Stimulated activated CD4-positive, alpha-beta T cell treated with anti-CD3 and anti-CD28 coated beads, Interleukin-1b, Interleukin-23, amount 100 ng/mL, for 4 hours (primary cell): ENCODE results near the gene PLXNB3.

ENCODE experiments used
- DNase-seq, 2 donors: peaks; one replicate each; pipeline ENCODE4 v3.0.0-alpha.2; 2020; ENCODE audit warnings: low read depth in 2 of 2

Gene PLXNB3

DNA sequence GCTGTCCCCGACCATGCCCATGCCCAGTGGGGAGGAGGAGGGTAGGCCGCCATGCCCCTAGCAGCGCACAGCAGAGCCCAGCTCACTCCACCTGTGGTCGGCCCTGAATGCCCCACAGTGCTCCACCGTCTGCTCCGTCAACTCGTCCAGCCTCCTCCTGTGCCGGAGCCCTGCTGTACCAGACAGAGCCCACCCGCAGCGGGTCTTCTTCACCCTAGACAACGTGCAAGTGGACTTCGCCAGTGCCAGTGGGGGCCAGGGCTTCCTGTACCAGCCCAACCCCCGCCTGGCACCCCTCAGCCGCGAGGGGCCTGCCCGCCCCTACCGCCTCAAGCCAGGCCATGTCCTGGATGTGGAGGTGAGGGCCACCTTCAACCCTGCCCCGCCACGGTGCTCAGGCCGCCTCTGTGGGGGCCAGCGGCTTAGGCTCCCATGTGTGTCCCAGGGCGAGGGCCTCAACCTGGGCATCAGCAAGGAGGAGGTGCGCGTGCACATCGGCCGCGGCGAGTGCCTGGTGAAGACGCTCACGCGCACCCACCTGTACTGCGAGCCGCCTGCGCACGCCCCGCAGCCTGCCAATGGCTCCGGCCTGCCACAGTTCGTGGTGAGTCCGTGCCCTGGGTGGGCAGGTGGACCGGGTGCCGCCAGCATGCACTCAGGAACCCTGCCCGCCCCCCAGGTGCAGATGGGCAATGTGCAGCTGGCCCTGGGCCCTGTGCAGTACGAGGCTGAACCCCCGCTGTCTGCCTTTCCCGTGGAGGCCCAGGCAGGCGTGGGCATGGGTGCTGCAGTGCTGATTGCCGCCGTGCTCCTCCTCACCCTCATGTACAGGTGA is 9.9 kb downstream of the PLXNB3 start:
- DNase-seq: no peak

DNA sequence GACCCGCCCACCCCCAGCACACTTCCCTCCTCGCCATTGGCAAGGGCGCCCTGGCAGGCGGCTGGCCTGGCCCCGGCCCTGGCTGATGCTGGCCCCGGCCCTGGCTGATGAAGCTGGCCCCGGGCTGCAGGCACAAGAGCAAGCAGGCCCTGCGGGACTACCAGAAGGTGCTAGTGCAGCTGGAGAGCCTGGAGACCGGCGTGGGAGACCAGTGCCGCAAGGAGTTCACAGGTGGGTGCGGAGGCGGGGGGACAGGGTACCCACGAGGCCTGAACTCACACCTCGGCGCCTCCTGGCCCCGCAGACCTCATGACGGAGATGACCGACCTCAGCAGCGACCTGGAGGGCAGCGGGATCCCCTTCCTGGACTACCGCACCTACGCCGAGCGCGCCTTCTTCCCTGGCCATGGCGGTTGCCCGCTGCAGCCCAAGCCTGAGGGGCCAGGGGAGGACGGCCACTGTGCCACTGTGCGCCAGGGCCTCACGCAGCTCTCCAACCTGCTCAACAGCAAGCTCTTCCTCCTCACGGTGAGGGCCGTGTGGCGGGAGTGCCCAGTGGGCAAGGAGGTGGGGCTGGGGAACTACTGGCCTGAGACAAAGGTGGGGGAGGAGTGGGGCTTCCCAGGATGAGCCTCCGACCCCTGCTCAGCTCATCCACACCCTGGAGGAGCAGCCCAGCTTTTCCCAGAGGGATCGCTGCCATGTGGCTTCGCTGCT is 10.7 kb downstream of the PLXNB3 start:
- no peak for DNase-seq

DNA sequence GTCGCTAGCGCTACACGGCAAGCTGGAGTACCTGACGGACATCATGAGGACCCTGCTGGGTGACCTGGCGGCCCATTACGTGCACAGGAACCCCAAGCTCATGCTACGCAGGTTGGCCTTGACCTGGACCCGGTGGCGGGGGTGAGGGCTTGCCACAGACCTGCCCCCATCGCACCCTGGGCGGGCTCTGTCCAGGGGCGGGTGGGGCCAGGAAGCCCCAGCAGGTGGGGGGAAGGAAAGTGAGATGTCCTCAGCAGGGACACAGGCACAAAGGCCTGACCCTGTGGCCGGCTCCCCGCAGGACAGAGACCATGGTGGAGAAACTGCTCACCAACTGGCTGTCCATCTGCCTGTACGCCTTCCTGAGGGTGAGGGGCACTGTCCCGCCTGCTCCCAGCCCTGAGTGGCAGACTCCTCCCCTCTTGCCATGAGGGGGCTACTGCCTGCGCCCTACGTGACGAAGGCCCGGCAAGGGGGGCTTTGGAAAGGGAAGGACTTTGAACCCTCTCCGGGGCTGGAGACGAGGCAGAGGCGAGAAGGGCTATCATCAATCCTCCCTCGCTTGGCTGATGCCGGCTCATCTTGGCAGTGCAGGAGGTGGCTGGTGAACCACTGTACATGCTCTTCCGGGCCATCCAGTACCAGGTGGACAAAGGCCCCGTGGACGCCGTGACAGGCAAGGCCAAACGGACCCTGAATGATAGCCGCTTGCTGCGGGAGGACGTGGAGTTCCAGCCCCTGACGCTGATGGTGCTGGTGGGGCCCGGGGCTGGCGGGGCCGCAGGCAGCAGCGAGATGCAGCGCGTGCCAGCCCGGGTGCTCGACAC is 11.5 kb downstream of the PLXNB3 start:
- DNase-seq: no peak

DNA sequence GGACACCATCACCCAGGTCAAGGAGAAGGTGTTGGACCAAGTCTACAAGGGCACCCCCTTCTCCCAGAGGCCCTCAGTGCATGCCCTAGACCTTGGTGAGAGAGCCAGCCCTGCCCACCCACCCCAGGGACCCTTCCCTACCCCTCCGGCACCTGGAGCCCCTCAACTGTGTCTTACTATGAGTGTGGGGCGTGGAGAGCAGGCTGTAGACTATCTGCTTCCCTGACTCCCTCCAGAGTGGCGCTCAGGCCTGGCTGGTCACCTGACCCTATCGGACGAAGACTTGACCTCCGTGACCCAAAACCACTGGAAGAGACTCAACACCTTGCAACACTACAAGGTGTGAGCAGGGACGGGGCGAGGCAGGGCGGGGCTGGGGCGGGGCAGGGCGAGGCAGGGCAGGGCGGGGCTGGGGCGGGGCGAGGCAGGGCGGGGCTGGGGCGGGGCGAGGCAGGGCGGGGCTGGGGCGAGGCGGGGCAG is 12.1 kb downstream of the PLXNB3 start:
- DNase-seq: no peak

DNA sequence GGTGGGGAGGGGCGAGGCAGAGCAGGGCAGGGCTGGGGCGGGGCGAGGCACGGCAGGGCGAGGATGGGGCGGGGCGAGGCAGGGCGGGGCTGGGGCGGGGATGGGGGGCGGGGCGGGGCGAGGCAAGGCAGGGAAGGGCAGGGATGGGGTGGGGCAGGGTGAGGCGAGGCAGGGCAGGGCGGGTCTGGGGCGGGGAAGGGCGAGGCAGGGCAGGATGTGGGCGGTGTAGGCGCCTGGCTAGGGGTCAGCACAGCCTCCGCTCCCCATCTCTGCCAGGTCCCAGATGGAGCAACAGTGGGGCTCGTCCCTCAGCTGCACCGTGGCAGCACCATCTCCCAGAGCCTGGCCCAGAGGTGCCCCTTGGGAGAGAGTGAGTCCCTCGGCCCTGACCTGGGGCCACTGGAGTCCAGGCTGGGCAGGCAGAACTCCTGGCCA is 12.6 kb downstream of the PLXNB3 start:
- DNase-seq: no peak

DNA sequence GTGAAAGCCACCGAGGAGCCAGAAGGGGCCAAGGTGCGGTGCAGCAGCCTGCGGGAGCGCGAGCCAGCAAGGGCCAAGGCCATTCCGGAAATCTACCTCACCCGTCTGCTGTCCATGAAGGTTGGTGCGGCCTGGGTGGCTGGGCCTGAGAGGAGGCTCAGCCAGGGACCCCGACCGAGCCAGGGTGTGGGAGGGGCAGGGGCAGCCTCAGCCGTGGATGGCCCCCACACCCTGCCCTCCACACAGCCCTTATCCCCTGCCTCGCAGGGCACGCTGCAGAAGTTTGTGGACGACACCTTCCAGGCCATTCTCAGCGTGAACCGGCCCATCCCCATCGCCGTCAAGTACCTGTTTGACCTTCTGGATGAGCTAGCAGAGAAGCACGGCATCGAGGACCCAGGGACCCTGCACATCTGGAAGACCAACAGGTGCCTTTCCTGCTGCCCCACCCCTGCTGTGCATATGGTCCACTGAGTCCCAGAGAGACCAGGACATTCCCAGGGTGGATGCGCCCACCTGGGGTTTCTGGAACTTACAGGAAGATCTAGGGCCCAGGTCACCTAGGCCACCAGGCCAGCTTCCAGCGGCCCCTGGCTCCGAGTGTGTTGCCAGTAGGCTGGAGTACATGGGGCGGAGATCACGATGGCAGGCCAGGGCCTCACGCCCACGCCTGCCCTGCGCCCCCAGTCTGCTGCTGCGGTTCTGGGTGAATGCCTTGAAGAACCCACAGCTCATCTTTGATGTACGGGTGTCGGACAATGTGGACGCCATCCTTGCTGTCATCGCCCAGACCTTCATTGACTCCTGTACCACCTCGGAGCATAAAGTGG is 13.4 kb downstream of the PLXNB3 start:
- DNase-seq: no peak

DNA sequence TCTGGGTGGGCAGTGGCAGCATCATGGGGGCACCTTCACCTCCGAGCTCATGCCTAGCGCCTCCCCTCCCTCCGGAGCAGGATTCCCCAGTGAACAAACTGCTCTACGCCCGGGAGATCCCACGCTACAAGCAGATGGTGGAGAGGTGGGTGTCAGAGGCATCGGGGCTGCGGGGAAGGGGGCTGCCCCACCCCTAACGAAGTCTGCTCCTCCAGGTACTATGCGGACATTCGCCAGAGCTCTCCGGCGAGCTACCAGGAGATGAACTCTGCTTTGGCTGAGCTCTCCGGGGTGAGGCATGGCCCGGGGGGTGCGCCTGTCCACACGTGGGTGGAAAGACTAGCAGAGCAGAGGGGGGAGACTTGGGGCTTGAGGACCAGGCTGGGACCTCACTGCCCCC is 14.1 kb downstream of the PLXNB3 start:
- no peak for DNase-seq

DNA sequence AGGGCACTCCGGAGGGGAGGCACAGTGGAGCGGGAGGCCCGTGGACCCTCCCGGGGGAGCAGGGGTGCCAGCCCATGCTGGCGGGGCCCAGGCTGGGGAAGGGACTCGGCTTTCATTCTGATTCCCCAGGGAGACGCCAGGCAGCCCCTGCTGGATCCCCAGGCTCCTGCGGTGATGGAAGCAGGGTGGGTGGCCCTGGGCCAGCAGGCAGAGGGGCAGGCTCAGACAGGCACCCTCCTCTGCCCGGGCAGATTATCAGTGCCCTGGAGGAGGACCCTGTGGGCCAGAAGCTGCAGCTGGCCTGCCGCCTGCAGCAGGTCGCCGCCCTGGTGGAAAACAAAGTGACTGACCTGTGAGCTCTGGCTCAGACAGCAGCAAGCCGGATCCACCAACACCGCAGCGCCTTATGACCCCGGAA is 14.6 kb downstream of the PLXNB3 start:
- DNase-seq: no peak

DNA sequence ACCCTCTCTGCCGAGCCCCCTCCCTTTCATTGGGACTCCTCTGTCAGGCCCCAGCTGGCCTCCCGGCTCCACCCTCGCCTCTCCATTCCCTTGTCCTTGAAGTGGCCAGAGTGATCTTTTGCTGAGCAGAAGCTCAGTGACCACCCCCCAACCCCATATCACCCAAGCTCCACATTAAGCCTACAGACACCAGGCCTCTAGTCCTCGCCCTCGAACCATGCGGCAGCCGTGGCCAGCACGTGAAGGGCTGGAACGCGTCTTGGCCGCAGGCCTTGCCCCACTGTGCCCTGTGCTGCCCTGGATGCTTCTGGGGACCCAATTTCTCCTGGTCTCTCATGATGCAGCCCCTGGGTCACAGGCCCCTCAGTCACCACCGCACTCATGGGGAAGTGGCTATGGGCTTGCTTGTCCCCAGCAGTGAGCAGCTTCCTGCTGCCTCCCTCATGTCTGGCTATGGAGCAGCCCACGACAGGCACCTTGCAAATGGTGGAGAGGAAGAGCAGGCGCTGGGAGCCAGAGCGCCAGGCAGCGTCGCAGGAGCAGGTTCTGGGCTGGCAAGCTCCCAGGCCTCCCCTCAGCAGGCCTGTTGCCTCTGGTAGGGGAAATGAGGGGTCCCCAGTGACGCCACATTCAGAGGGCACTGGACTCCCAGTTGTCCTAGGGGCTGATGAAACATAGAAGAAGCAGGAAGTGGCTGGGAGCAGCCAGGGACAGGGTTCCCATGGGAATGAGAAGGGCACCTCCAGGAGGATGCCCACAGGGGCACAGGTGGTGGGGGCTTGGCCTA is 16.0 kb downstream of the PLXNB3 start:
- no peak for DNase-seq

DNA sequence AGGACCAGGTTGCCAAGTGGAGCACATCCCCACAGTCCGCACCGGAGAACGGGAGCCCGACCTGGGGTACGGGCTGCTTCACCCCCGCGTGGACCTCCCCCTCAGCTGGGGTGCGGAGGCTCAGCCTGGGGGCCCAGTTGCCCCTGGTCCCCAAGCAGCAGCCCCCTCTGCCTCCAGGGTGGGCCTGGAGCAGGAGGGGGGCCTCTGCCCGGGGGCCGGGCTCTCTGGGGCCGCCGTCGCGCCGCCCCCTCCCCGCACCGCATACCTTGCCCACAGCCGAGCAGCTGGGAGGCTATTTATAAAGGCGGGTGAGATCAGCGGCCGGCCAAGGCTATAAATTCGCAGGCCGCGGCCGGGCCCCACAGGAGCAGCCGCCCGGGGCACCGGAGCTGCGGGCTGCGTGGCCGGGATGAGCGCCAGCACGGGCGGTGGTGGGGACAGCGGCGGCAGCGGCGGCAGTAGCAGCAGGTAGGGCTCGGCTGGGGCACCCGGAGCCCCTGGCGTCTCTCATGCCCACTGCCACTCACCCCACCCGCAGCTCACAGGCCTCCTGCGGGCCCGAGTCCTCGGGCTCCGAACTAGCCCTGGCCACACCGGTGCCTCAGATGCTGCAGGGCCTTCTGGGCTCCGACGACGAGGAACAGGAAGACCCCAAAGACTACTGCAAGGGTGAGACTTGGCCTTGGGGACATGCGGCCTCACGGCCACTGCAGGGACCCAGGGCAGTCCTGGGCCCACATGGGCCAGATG is 16.8 kb downstream of the PLXNB3 start, which contains the start of gene SRPK3:
TSS of gene SRPK3 (plus strand) at position 364 of the 750 bp plus-strand sequence. CDS start at position 410, 46 bp downstream.
- DNase-seq: no peak

DNA sequence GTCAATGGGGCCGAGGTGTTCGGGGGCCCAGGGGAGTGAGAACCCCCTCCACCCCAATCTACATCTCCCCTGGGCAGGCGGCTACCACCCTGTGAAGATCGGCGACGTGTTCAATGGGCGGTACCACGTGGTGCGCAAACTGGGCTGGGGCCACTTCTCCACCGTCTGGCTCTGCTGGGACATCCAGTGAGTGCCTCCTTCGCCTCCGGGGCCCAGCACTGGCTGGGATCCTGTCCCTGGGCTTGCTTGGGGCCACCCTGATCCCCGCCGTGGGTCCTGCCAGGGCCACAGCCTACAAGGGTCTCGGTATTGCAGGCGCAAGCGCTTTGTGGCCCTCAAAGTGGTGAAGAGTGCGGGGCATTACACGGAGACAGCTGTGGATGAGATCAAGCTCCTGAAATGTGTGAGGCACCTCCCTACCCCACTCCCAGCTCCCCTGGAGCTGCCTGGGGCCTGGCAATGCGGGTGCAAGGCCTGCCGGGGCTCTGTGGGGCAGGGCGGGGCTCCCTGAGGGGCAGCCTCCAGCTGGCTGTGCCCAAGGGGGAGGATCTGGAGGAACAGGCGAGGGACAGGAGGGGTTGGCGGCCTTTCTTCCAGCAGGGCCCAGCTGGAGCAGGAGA is 17.5 kb downstream of the PLXNB3 start:
- no peak for DNase-seq

DNA sequence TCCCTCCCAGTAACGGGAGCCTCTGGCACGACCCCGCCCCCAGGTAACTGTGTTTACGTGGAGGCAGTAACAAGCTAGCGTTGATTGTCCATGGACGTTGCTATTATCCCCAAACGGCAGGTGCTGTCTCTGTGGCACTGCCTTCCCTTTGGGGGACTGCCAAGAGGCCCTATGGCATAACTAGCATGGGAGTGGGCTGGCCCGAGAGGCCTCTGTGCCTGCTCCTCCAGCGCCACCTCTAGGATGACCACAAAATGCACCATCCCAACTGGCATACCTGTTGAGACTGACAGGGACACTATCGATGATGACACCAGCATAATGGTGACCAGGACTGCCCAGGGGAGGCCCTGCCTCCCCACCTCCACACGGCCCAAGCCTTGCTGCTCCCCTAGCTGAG is 18.3 kb downstream of the PLXNB3 start:
- DNase-seq: no peak

DNA sequence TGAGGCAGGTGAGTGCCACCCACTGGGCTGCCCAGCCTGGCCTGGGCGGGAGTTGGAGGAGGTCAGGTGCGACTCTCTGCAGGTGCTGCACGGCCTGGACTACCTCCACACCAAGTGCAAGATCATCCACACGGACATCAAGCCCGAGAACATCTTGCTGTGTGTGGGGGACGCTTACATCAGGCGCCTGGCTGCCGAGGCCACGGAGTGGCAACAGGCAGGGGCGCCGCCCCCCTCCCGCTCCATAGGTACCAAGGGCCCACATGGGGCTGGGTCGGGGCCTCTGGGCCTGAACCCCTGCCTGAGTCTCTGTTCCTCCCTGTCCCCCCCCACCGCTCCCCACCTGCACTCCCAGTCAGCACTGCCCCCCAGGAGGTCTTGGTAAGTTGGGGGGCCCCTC is 18.8 kb downstream of the PLXNB3 start:
- no peak for DNase-seq

DNA sequence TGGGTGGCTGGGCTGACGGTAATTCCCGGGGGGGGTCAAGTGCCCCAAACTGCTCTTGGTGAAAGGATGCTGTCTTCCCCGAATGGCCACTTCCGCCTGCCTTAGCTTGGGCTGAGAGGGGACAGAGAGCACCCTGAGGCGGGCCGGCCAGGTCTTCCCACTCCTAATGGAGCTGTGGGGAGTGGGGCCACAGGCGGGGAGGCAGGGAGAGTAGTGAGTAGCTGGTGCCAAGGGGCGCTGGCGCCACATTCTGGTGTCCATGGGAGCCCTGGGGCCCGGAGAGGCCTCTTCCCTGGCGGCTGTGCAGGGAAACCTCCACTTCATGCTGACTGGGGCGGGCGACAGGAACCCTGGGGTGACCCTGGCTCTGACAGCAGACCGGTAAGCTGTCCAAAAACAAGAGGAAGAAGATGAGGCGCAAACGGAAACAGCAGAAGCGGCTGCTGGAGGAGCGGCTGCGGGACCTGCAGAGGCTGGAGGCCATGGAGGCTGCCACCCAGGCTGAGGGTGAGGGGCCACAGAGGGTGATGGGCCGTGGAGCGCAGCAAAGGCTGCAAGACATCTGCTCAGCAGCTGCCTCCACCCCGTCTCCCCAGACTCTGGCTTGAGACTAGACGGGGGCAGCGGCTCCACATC is 19.4 kb downstream of the PLXNB3 start:
- DNase-seq: no peak

DNA sequence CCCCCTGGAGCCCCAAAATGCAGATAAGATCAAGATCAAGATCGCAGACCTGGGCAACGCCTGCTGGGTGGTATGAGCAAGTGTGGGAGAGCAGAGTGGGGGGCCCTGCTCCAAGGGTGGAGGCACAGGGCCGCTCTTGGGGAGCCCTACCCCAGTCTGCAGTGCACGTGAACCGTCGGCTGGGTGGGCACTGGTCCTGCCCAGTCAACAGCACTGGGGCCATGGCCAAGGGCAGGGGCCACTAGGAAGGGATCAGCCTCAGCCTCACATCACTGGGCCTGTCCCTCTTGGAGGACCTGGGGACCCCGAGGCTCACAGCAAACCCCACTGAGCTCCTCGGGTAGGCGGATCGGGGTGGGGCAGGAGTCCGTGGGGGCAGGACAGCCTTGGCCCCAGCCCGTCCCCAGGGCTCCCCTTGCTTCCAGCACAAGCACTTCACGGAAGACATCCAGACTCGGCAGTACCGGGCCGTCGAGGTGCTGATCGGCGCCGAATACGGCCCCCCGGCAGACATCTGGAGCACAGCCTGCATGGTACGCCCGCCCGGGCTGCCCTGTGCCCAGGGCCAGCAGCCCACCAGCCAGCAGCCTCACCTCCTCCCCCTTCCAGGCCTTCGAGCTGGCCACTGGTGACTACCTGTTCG is 20.4 kb downstream of the PLXNB3 start:
- no peak for DNase-seq

DNA sequence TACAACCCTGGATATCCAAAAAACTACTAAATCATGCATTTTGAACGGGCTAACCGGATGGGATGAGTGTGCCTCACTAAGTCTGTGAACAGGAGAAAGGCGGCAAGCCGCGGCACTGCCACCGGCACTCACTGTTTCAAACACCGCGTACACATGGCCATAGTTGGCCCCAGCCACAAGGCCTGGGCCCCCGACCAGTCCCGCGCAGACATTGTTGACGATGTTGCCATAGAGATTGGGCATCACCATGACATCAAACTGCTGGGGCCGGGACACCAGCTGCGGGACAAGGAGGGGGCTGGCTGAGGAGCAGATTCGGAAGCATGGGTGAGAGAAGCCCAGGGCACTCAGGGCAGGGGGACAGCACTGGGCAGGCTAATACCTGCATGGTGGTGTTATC is 22.6 kb downstream of the PLXNB3 start:
- no peak for DNase-seq

DNA sequence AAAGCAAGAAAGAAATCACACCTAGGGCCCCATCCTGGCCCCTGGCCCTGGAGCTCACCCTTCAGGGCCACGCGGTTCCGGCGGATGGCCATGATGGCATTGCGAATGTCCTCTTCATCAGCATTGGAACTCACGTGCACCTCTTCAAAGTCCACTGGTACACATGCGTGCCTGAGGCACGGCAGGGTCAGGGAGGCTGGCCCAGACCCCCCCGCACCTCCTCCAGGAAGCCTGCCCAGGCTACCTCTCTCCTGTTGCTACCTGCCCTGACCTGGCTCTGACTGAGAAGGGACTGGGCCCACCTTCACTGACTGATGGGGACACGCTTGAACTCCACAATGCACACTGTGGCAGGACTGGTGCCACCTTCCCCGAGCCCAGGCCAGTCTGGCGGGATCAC is 25.6 kb downstream of the PLXNB3 start:
- DNase-seq: no peak
